ENCODE measurements around the gene DENND5A.

DENND5A gene

GRCh38 chr11:9096427-9096826 is 168.7 kb downstream of the DENND5A start:
- no peak for DNase-seq (ENCODE audit: low read depth)

GRCh38 chr11:9095421-9095820 is 169.7 kb downstream of the DENND5A start:
- no peak for DNase-seq (ENCODE audit: low read depth)

GRCh38 chr11:9094420-9094819 is 170.7 kb downstream of the DENND5A start:
- no peak for DNase-seq (ENCODE audit: low read depth)

GRCh38 chr11:9092853-9093778 is 172.0 kb downstream of the DENND5A start:
- no peak for DNase-seq (ENCODE audit: low read depth)

- no peak for DNase-seq (ENCODE audit: low read depth)
Measured at GRCh38 chr11:9092072-9092471, 173.1 kb downstream of the DENND5A start.

- DNase-seq (ENCODE audit: low read depth): no peak
Measured at GRCh38 chr11:9091044-9091922, 173.9 kb downstream of the DENND5A start, which contains the start of gene SCUBE2. TSS of gene SCUBE2 (minus strand) at chr11:9091599. CDS start at chr11:9091528, 71 bp downstream.

- no peak for DNase-seq (ENCODE audit: low read depth)
Measured at GRCh38 chr11:9090488-9091043, 174.6 kb downstream of the DENND5A start.

- no peak for DNase-seq (ENCODE audit: low read depth)
Measured at GRCh38 chr11:9089636-9090035, 175.5 kb downstream of the DENND5A start.

- DNase-seq (ENCODE audit: low read depth): no peak
Measured at GRCh38 chr11:9089061-9089460, 176.1 kb downstream of the DENND5A start.

All from CMK (cell line).